GM21390 (cell line): ENCODE results near the gene TAS2R40.
"Not testable (repeated sequence)": the region's sequence is repeated elsewhere in the genome, so short reads cannot be mapped to it uniquely, and the experiment has no call there.

Experiments
- ATAC-seq: cut with Tn5 transposase; IDR thresholded peaks from one replicate; pipeline ENCODE4 v1.9.1; 2021; ENCODE audit not compliant: unreplicated experiment

TAS2R40 gene

DNA sequence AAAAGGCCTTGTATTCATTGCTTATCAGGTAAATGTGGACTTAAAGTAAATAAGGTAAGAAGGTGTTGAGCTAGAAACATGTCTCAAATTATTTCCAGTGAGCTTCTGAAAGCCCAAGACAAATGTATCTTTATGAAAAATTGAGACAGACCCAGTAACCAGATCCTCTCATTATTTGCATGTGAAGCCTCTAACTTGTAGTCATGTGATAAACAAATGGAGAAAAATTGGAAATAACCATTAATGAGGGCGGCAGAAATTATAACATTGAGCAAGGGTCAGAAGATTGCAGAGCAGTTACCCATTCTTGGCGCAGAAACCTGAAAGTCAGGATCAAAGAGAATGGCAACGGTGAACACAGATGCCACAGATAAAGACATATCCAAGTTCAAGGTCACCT lies at the start of gene TAS2R40:
Gene TAS2R40 (plus strand): TSS at position 301 of the 400 bp plus-strand sequence. CDS start 42 bp downstream, at position 343.
- ATAC-seq: no peak

DNA sequence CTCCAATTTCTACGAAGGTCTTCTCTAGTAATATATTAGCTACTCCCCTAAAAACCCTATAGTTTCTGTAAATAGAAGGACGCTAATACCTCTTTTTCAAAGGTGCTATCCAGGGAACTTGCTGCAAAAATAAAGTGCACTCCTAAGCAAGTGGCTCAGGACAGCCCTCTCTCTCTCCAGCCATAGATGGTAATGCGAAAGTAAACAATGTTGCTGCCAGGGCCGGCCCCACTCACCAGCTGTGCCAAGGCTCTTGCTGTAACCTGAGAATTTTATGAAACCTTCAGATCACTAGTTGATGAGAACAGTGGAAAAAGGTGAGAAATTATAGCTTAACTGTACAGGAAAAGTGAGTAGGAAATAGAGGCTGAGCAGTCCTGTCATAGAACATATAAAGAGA lies 49.5 kb upstream of the TAS2R40 start:
- no peak for ATAC-seq

GRCh38 chr7:143176128-143176527 lies 45.7 kb upstream of the TAS2R40 start:
- ATAC-seq: no peak

- ATAC-seq: no peak
Measured at GRCh38 chr7:143177374-143178119, 44.3 kb upstream of the TAS2R40 start.

- ATAC-seq: not testable (repeated sequence)
Measured at GRCh38 chr7:143180771-143181170, 41.1 kb upstream of the TAS2R40 start.

DNA sequence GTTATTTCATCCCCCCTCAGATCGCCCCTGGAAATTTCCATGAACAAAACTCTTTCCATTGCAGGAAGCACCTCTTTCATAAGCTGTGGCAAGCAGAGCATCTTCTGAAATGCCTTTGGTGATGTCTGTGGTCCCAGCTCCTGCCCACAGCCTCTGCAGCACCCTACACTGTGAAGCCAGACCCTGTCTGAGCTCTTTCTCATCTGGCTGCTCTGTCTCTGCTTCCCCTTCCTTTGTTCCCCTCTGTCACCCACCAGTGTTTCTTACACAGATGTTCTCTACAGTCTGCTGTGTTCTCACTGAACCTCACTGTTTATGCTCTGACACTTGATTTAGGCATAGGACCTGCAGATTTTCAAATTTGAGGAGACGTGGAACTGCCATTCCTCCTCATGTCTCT lies 40.5 kb upstream of the TAS2R40 start:
- ATAC-seq: no peak

- no peak for ATAC-seq
Measured at GRCh38 chr7:143183024-143183423, 38.8 kb upstream of the TAS2R40 start, which contains the start of gene TAS2R39. TSS of gene TAS2R39 (plus strand) at chr7:143183419. CDS start at chr7:143183419, 0 bp downstream.

GRCh38 chr7:143185551-143185950 lies 36.3 kb upstream of the TAS2R40 start:
- ATAC-seq: no peak

DNA sequence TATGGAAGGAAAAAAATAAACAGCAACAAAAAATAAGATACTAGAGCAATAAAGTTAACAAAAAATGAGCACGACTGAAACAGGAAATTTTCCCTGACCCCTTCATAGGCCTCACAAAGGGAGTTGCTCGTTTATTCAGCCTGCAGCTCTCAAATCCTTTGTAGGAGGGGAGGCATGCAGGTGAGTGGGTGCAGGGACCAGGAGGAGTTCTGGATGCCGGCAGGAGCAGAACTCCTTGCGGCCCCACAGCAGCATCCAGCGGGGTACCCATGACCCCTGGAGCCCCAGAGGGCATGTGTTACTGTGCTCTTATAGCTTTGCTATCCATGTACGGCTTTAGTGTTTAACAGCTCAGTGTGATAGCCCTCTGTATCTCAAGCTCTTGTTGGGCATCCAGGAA lies 32.8 kb upstream of the TAS2R40 start:
- ATAC-seq: no peak

- no peak for ATAC-seq
Measured at GRCh38 chr7:143193880-143194279, 28.0 kb upstream of the TAS2R40 start.

DNA sequence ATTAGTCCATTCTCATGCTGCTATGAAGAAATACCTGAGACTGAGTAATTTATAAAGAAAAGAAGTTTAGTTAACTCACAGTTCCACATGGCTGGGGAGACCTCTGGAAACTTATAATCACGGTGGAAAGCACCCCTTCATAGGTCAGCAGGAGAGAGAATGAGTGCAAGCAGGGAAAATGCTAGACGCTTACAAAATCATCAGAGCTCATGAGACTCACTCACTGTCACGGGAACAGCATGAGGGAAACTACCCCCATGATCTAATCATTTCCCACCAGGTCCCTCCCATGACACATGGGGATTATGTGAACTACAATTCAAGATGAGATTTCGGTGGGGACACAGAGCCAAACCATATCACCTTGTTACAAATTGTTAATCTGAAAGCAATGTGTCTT lies 22.8 kb upstream of the TAS2R40 start:
- no peak for ATAC-seq

GRCh38 chr7:143202161-143202560 lies 19.7 kb upstream of the TAS2R40 start:
- no peak for ATAC-seq

- no peak for ATAC-seq
Measured at GRCh38 chr7:143203386-143203785, 18.5 kb upstream of the TAS2R40 start.

- ATAC-seq: peak; percentile 89
Measured at GRCh38 chr7:143205560-143206293, 16.1 kb upstream of the TAS2R40 start.

DNA sequence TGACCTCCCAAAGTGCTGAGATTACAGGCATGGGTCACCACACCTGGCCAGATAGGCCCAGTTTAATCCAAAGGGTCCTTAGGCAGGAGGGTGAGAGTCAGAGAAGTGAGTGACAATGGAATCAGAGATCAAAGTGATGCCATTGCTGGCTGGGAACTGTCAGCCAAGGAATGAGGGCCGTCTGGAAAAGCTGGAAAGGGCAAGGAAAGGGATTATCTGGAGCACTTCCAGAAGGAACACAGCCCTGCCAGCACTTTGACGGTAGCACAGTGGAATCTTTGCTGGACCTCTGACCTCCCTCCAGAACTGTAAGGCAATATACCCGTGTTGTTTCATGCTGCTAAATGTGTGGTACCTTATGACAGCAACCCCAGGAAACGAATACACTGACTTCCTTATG lies 11.3 kb upstream of the TAS2R40 start:
- ATAC-seq: no peak

- ATAC-seq: not testable (repeated sequence)
Measured at GRCh38 chr7:143213478-143213877, 8.4 kb upstream of the TAS2R40 start.

DNA sequence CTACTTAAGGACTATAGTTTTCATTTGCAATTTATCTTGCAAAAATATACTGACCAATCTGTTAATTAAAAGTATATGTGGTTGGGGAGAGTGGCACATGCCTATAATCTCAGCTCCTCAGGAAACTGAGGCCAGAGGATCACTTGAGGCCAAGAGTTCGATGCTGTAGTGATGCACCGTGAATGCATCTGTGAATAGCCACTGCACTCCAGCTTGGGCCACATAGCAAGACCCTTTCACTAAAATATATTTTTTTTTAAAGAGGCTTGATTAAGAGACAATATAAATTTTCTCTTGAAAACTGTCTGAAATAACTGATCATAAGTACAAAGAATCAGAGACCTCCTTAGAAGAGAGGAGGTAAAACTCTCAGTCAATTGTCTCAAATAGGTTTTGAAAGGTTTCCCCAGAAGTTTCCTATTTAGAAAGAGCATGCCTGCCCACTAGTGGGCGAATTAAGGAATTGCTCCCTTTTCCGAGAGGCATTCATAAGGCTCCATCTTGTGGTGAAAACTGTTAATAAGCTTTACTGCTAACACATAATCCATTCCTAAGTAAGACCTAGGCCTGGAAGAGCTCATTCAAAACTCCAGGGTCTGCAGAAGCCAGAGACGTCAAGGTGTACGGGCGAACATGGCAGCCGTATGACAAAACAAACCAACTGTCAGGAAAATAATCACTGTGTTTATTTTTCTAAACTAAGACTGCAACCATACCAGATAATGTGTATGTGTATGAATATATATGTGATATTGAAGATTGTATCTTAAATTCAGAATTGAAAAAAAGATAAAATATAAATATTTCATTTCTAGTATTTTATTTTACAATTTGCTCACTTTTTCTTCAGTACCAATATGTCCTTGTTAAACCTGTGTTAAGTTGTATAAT lies 6.8 kb upstream of the TAS2R40 start:
- peak; percentile 87 for ATAC-seq

DNA sequence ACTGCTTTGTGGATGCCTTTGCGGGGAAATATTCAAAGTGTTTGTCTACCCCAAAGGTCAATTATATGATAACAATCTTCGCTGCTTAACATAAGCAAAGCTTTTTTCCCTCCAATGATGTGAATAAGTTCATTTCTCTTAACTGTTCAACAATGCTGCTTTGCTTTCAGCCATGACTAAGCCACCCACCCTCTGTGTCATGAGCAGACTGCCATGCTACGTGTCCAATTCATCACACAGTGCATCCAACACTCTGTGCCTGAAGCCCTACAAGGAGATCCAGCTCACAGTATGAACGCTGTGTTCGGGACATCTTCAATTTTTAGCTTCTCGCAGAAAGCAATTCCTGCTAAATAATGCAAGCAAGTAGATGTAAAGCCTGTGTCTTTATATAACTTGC lies 5.7 kb upstream of the TAS2R40 start:
- no peak for ATAC-seq

- ATAC-seq: no peak
Measured at GRCh38 chr7:143216686-143217085, 5.2 kb upstream of the TAS2R40 start.

- no peak for ATAC-seq
Measured at GRCh38 chr7:143217806-143218205, 4.0 kb upstream of the TAS2R40 start.

GRCh38 chr7:143221286-143221685 lies 551 bp upstream of the TAS2R40 start:
- ATAC-seq: no peak
